Lung (tissue), 12 donors: ENCODE data around the gene SETD2. TPM values are rescaled to one million over a fixed set of nuclear protein-coding genes. Genes with fewer than 3 reads are reported as not detected.

Experiments used
- ATAC-seq: fragments of 200-7000 bp; cut with Tn5 transposase; one replicate; pipeline ENCODE4 v1.9.1; 2020; ENCODE audit warnings: moderate number of reproducible peaks; ENCODE audit not compliant: insufficient read depth, low FRiP score
- DNase-seq, 3 donors: peaks; one replicate each; pipeline ENCODE4 v3.0.0-alpha.2; 2013 to 2017
- H3K27ac ChIP-seq, 2 donors: one replicate each; pipeline ENCODE4 v1.5.1; 2013; ENCODE audit warnings: mild to moderate bottlenecking in 2 of 2, moderate library complexity in 2 of 2, control low read depth in 1 of 2, inconsistent platforms in 1 of 2, low read depth in 1 of 2, low read length in 1 of 2
- H3K27me3 ChIP-seq, 3 donors: one replicate each; pipeline ENCODE4 v1.5.1; 2013; ENCODE audit warnings: low read length in 2 of 3; ENCODE audit not compliant: control insufficient read depth in 3 of 3, insufficient read depth in 3 of 3
- H3K36me3 ChIP-seq, 4 donors: one replicate each; pipeline ENCODE4 v1.5.1; 2013; ENCODE audit warnings: low read length in 4 of 4, mild to moderate bottlenecking in 1 of 4, moderate library complexity in 1 of 4; ENCODE audit not compliant: control insufficient read depth in 4 of 4, insufficient read depth in 4 of 4
- H3K4me1 ChIP-seq, 5 donors: one replicate each; pipeline ENCODE4 v1.5.1; 2013; ENCODE audit warnings: low read length in 5 of 5, mild to moderate bottlenecking in 2 of 5, moderate library complexity in 1 of 5; ENCODE audit not compliant: control insufficient read depth in 5 of 5, insufficient read depth in 5 of 5
- H3K4me3 ChIP-seq: one replicate; pipeline ENCODE4 v1.5.1; 2013; ENCODE audit warnings: mild to moderate bottlenecking, control low read depth, moderate library complexity
- H3K9ac ChIP-seq, 2 donors: one replicate each; pipeline ENCODE4 v1.5.1; 2013; ENCODE audit warnings: low read length in 2 of 2, control low read depth in 1 of 2; ENCODE audit not compliant: insufficient read depth in 1 of 2
- H3K9me3 ChIP-seq, 4 donors: one replicate each; pipeline ENCODE4 v1.5.1; 2013; ENCODE audit warnings: low read length in 3 of 4, mild to moderate bottlenecking in 1 of 4, moderate library complexity in 1 of 4; ENCODE audit not compliant: control insufficient read depth in 4 of 4, insufficient read depth in 3 of 4
- CTCF ChIP-seq: IDR thresholded peaks from 2 replicates; pipeline ENCODE4 v1.5.1; 2012; ENCODE audit warnings: mild to moderate bottlenecking; ENCODE audit errors: control extremely low read depth, extremely low read depth
- WGBS, 2 donors: extraction: QIAGEN DNeasy Blood & Tissue Kit; methylation state at CpG; one replicate each; pipeline ENCODE4 v1.1.7; 2013; 5-methylcytosine and 5-hydroxymethylcytosine counted together
- polyA plus RNA-seq, 2 donors: library from polyadenylated mRNA; stranded (reverse); fragments of 200-250 nt; gene quantifications; one replicate each; pipeline ENCODE4 v1.2.1, GENCODE V29; 2013
- total RNA-seq, 2 donors: library from RNA; depleted of rRNA in 1 of 2; stranded (reverse); fragments of >200 nt in 1 of 2; gene quantifications; one replicate each; pipeline ENCODE4 v1.2.1, GENCODE V29; 2014 to 2021
- donor health status: control.
- donor health status: control.
- donor health status: Bipolar disorder and iron deficiency.
- donor health status: healthy.
- donor health status: DM: yes; HTN: yes; CAD: no.

Gene SETD2
- total and polyA plus RNA-seq, 4 donors: 10.4 to 107 (median 25.0) TPM

GRCh38 chr3:47133641-47134040 is 30.3 kb downstream of the SETD2 start:
- H3K27ac ChIP-seq: no peak overlapping the region
- no peak overlapping the region for H3K4me3 ChIP-seq
- no peak for ATAC-seq

GRCh38 chr3:47130557-47130956 is 33.4 kb downstream of the SETD2 start:
- DNase-seq: no peak
- Histone ChIP-seq H3K4me3 (no peak overlapping the region), H3K4me1 (peaks cover 0 to 8% (median 0%) of the 10 kb centered on the region in 5 donors), H3K27me3 (no peaks in the 10 kb centered on the region), H3K9ac (no peak overlapping the region), H3K27ac (no peak overlapping the region), H3K36me3 (peaks cover 0 to 3% (median 0%) of the 10 kb centered on the region in 4 donors), H3K9me3 (no peaks in the 10 kb centered on the region)
- no peak for TF ChIP-seq CTCF
- no peak for ATAC-seq
- WGBS, 2 donors: 76 to 85% methylated on average over 2 of the region's 2 CpGs

More at GRCh38 chr3:47133641-47134040, 30.3 kb downstream of the SETD2 start:
- Histone ChIP-seq H3K9ac (no peak overlapping the region), H3K36me3 (no peaks in the 10 kb centered on the region), H3K27me3 (no peaks in the 10 kb centered on the region), H3K4me1 (peaks cover 0 to 15% (median 2%) of the 10 kb centered on the region in 5 donors), H3K9me3 (no peaks in the 10 kb centered on the region)
- WGBS, 2 donors: 50 to 63% methylated on average over 3 of the region's 3 CpGs
- no peak for DNase-seq
- TF ChIP-seq CTCF: no peak

GRCh38 chr3:47128137-47128536 is 35.8 kb downstream of the SETD2 start:
- DNase-seq (no peak), ATAC-seq (no peak)
- Histone ChIP-seq H3K36me3 (peaks cover 4 to 10% (median 7%) of the 10 kb centered on the region in 4 donors), H3K9ac (no peak overlapping the region), H3K27me3 (no peaks in the 10 kb centered on the region), H3K4me3 (no peak overlapping the region), H3K4me1 (peaks cover 0 to 2% (median 0%) of the 10 kb centered on the region in 5 donors), H3K27ac (no peak overlapping the region), H3K9me3 (no peaks in the 10 kb centered on the region)
- TF ChIP-seq CTCF: no peak
- WGBS, 2 donors: 70 to 73% methylated on average over 4 of the region's 4 CpGs

- WGBS, 2 donors: 98 to 99% methylated on average over 3 of the region's 3 CpGs
Observed at GRCh38 chr3:47123857-47124256, 40.1 kb downstream of the SETD2 start.

More at GRCh38 chr3:47123857-47124256, 40.1 kb downstream of the SETD2 start:
- Histone ChIP-seq H3K9me3 (no peaks in the 10 kb centered on the region), H3K27me3 (no peaks in the 10 kb centered on the region), H3K36me3 (peaks cover 6 to 26% (median 23%) of the 10 kb centered on the region in 4 donors), H3K4me1 (peaks cover 0 to 7% (median 0%) of the 10 kb centered on the region in 5 donors), H3K9ac (no peak overlapping the region), H3K27ac (no peak overlapping the region), H3K4me3 (no peak overlapping the region)
- TF ChIP-seq CTCF: no peak
- ATAC-seq: no peak
- DNase-seq: no peak
